Endothelial cell of umbilical vein (primary cell): ENCODE results near the gene MCC. TPM values are rescaled to one million over a fixed set of nuclear protein-coding genes. Genes with fewer than 3 reads are reported as not detected.

Experiments used
- BruUV-seq: library from RNA; stranded (reverse); fragments of 400-500 nt; replicated peaks from 2 replicates; lab custom pipeline; 2021; lab: Mats Ljungman, UMichigan
- CTCF ChIA-PET: fragments of 300-600, 350-600 bp; sonication (Branson Sonifier 250); formaldehyde crosslinking; loops from one replicate; lab custom pipeline; 2021; ENCODE audit warnings: antibody characterized with exemption, inconsistent platforms; lab: Charles Lee
- POLR2A ChIA-PET: fragments of 300-600, 350-600 bp; sonication (Branson Sonifier 250); formaldehyde crosslinking; loops from one replicate; lab custom pipeline; 2021; ENCODE audit warnings: antibody characterized with exemption, inconsistent platforms; lab: Charles Lee
- DNase-seq: peaks from one replicate; pipeline ENCODE4 v3.0.0-alpha.2; 2011; ENCODE audit warnings: low read depth, low spot score
- FAIRE-seq: peaks from 2 replicates; lab custom pipeline; 2011; peaks lifted over from hg19 to GRCh38; lab: Jason Lieb, UNC
- H2AFZ ChIP-seq: 2 replicates; pipeline ENCODE4 v1.6.0; 2012; ENCODE audit warnings: low read depth, low read length, control low read depth, inconsistent platforms
- H3K27ac ChIP-seq: 2 replicates; pipeline ENCODE4 v1.5.1; 2011; ENCODE audit warnings: low read depth, mild to moderate bottlenecking, control low read depth, low read length, moderate library complexity; ENCODE audit not compliant: insufficient read depth
- H3K27me3 ChIP-seq, 2 experiments: 2 replicates each; pipeline versions ENCODE4 v1.6.0 to v1.6.1; 2011; ENCODE audit warnings: low read length in 2 of 2, mixed read lengths in 1 of 2; ENCODE audit not compliant: control insufficient read depth in 2 of 2, insufficient read depth in 2 of 2
- H3K36me3 ChIP-seq, 2 experiments: 2 replicates in 1 of 2; 3 replicates in 1 of 2; pipeline ENCODE4 v1.5.1; 2011; ENCODE audit warnings: low read length in 2 of 2, mild to moderate bottlenecking in 1 of 2, moderate library complexity in 1 of 2; ENCODE audit not compliant: control insufficient read depth in 2 of 2, insufficient read depth in 2 of 2; ENCODE audit errors: extremely low read depth in 1 of 2
- H3K4me1 ChIP-seq: 3 replicates; pipeline ENCODE4 v1.5.1; 2011; ENCODE audit warnings: mild to moderate bottlenecking, low read length; ENCODE audit not compliant: control insufficient read depth, insufficient read depth; ENCODE audit errors: extremely low read depth
- H3K4me2 ChIP-seq: 2 replicates; pipeline ENCODE4 v1.6.1; 2011; ENCODE audit warnings: low read length, control low read depth, mixed read lengths; ENCODE audit not compliant: insufficient read depth
- H3K4me3 ChIP-seq, 3 experiments: fragments of 200-600 bp in 1 of 3; sonication (generic), shearing (Covaris generic) in 1 of 3; replicated peaks in 1 of 3; 2 replicates each; pipeline ENCODE4 v1.5.1; 2011 to 2016; ENCODE audit warnings: control low read depth in 3 of 3, low read length in 3 of 3, mild to moderate bottlenecking in 2 of 3, inconsistent platforms in 1 of 3, low read depth in 1 of 3, moderate library complexity in 1 of 3; ENCODE audit not compliant: insufficient read depth in 1 of 3
- H3K79me2 ChIP-seq: 2 replicates; pipeline ENCODE4 v1.6.0; 2012; ENCODE audit warnings: low read length, inconsistent platforms; ENCODE audit not compliant: control insufficient read depth, insufficient read depth
- H3K9ac ChIP-seq: replicated peaks from 2 replicates; pipeline ENCODE3; 2011; ENCODE audit warnings: low read length, control low read depth; ENCODE audit not compliant: insufficient read depth; ENCODE audit errors: extremely low read depth
- H3K9me1 ChIP-seq: replicated peaks from 3 replicates; pipeline ENCODE4 v1.6.0; 2011; ENCODE audit warnings: mild to moderate bottlenecking, low read length; ENCODE audit not compliant: control insufficient read depth, insufficient read depth; ENCODE audit errors: extremely low read depth
- H3K9me3 ChIP-seq: replicated peaks from 2 replicates; pipeline ENCODE4 v1.5.1; 2012; ENCODE audit warnings: low read length, inconsistent platforms; ENCODE audit not compliant: control insufficient read depth, insufficient read depth
- H4K20me1 ChIP-seq: replicated peaks from 2 replicates; pipeline ENCODE3; 2011; ENCODE audit warnings: mild to moderate bottlenecking, low read length; ENCODE audit not compliant: control insufficient read depth, insufficient read depth; ENCODE audit errors: extremely low read depth
- EZH2 ChIP-seq: IDR thresholded peaks from 2 replicates; pipeline ENCODE4 v1.6.1; 2012; ENCODE audit warnings: borderline replicate concordance, low read depth, mild to moderate bottlenecking, moderate library complexity, low read length, inconsistent platforms; ENCODE audit not compliant: severe bottlenecking
- FOS ChIP-seq: IDR thresholded peaks from 2 replicates; pipeline ENCODE4 v1.6.1; 2011; ENCODE audit warnings: mild to moderate bottlenecking, low read length, moderate library complexity, borderline replicate concordance; ENCODE audit not compliant: insufficient read depth
- GATA2 ChIP-seq: IDR thresholded peaks from 2 replicates; pipeline ENCODE4 v1.7.0; 2011; ENCODE audit warnings: low read depth, mild to moderate bottlenecking, moderate library complexity, mixed read lengths, low read length; ENCODE audit not compliant: insufficient read length, insufficient read depth
- JUN ChIP-seq: IDR thresholded peaks from 2 replicates; pipeline ENCODE4 v1.6.1; 2011; ENCODE audit warnings: borderline replicate concordance, low read depth; ENCODE audit not compliant: insufficient read length, insufficient read depth
- MYC ChIP-seq: IDR thresholded peaks from one replicate; pipeline ENCODE4 v1.6.1; 2011; ENCODE audit warnings: mild to moderate bottlenecking, low read depth, low read length
- POLR2A ChIP-seq: IDR thresholded peaks from 2 replicates; pipeline ENCODE4 v1.6.1; 2012; ENCODE audit warnings: low read depth, mild to moderate bottlenecking, control low read depth, low read length
- POLR2AphosphoS5 ChIP-seq: IDR thresholded peaks from 2 replicates; pipeline ENCODE4 v1.6.1; 2012; ENCODE audit warnings: low read depth, mild to moderate bottlenecking, control low read depth, low read length, moderate library complexity; ENCODE audit not compliant: insufficient read depth
- dilution Hi-C: fragments of 300-500 bp; cut with MboI; formaldehyde crosslinking; loops from one replicate; pipeline ENCODE4 v1.15.0; 2019; ENCODE audit warnings: low sequenced_read_pairs; ENCODE audit not compliant: extremely low pct_ligation_motif_present
- intact Hi-C: fragments of 100-400 bp; cut with micrococcal nuclease; formaldehyde crosslinking; loops from one replicate; pipeline ENCODE4 v1.10.0; 2022
- polyA plus RNA-seq, 4 experiments: library from polyadenylated mRNA; depleted of rRNA in 3 of 4; stranded (reverse) in 3 of 4; unstranded in 1 of 4; fragments of >200 nt; gene quantifications; 2 replicates each; pipeline versions ENCODE4 v1.2.1 to v1.2.3, GENCODE V29; 2011 to 2012; ENCODE audit warnings: missing spikeins in 1 of 4
- total RNA-seq: library from RNA; stranded (reverse); gene quantifications from 2 replicates; pipeline ENCODE4 v1.2.3, GENCODE V29; 2021
- TF ChIP-seq, protein P1 (sequence below), 2 donors: IDR thresholded peaks; 1 replicate in 1 of 2; 2 replicates in 1 of 2; pipeline ENCODE4 v1.5.1; 2011; ENCODE audit warnings: low read length in 2 of 2, mild to moderate bottlenecking in 2 of 2, moderate library complexity in 2 of 2, control low read depth in 1 of 2, inconsistent platforms in 1 of 2, low read depth in 1 of 2; ENCODE audit not compliant: insufficient read depth in 1 of 2; ENCODE audit errors: extremely low read depth in 1 of 2
- TF ChIP-seq, protein P2 (sequence below): IDR thresholded peaks from 2 replicates; pipeline ENCODE4 v1.6.1; 2011; ENCODE audit not compliant: insufficient read depth, insufficient read length

Gene MCC
- total and polyA plus RNA-seq, 2 donors (not counting 3 experiments of a cell fraction or from before 2014, with no cell fraction given), result 6.9 to 27.5 TPM

DNA sequence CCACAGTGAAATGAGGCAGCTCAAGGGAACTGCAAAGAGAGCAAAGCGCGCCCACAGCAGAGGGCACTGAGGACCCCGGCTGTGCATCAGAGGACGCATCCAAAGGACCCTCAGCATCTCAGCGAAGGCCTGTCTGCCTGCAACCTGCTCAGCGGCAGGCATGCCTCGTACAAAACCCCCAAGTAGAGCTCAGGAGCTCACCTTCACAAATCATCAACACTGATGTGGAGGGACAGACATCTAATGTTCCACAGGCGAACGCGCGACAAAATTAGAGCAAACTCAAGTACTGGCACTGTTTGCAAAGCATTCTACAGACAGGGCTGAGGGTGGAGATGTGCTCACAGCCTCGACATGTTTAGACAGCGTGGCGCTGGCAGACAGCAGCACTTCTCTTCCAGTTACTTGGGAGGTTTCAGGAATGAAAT, 430.7 kb downstream of the MCC start:
- dilution Hi-C loops, result no loop called here
- no peak overlapping the region for H3K9ac ChIP-seq
- H4K20me1 ChIP-seq, result no peaks in the 10 kb centered on the region
- intact Hi-C loops, result no loop called here
- H3K4me3 ChIP-seq, result no peak overlapping the region
- no peak overlapping the region for H2AFZ ChIP-seq
- BruUV-seq, result no TSS peak
- peaks cover 16% of the 10 kb centered on the region for H3K4me1 ChIP-seq
- DNase-seq (no peak), FAIRE-seq (no peak)
- H3K9me3 ChIP-seq, result no peaks in the 10 kb centered on the region
- H3K27ac ChIP-seq, result no peak overlapping the region
- peaks cover 0 to 2% of the 10 kb centered on the region in 2 experiments for H3K36me3 ChIP-seq
- ChIA-PET CTCF (no interaction called here), POLR2A (no interaction called here)
- no peak overlapping the region for H3K4me2 ChIP-seq
- H3K9me1 ChIP-seq, result no peaks in the 10 kb centered on the region
- H3K27me3 ChIP-seq, result no peaks in the 10 kb centered on the region
- no peak for TF ChIP-seq JUN
- TF ChIP-seq, protein P1, sequence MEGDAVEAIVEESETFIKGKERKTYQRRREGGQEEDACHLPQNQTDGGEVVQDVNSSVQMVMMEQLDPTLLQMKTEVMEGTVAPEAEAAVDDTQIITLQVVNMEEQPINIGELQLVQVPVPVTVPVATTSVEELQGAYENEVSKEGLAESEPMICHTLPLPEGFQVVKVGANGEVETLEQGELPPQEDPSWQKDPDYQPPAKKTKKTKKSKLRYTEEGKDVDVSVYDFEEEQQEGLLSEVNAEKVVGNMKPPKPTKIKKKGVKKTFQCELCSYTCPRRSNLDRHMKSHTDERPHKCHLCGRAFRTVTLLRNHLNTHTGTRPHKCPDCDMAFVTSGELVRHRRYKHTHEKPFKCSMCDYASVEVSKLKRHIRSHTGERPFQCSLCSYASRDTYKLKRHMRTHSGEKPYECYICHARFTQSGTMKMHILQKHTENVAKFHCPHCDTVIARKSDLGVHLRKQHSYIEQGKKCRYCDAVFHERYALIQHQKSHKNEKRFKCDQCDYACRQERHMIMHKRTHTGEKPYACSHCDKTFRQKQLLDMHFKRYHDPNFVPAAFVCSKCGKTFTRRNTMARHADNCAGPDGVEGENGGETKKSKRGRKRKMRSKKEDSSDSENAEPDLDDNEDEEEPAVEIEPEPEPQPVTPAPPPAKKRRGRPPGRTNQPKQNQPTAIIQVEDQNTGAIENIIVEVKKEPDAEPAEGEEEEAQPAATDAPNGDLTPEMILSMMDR (IDR thresholded peaks at IDR 0.05; ENCODE audit: extremely low read depth in 1 of 2, insufficient read depth in 1 of 2, low read depth in 1 of 2, low read length in 2 of 2), result no peak
- TF ChIP-seq FOS, result no peak
- TF ChIP-seq POLR2AphosphoS5, result no peak
- TF ChIP-seq POLR2A, result no peak
- no peak for TF ChIP-seq MYC
- no peak for TF ChIP-seq GATA2
- TF ChIP-seq, protein P2, sequence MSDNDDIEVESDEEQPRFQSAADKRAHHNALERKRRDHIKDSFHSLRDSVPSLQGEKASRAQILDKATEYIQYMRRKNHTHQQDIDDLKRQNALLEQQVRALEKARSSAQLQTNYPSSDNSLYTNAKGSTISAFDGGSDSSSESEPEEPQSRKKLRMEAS, result no peak
- TF ChIP-seq EZH2, result no peak
- no peaks in the 10 kb centered on the region for H3K79me2 ChIP-seq
